H1 (cell line): Measurements from ENCODE around the gene DAPK2. TPM values are rescaled to one million over a fixed set of nuclear protein-coding genes. Genes with fewer than 3 reads are reported as not detected.

Experiments used
- ASH2L ChIP-seq: fragments of 200-600, 300-600 bp; sonication (generic); IDR thresholded peaks from one replicate; pipeline ENCODE4 v1.7.1; 2017; ENCODE audit warnings: low read length
- ATF2 ChIP-seq: IDR thresholded peaks from 2 replicates; pipeline ENCODE4 v1.6.1; 2012; ENCODE audit warnings: low read length, inconsistent platforms
- BCL11A ChIP-seq, 2 experiments: IDR thresholded peaks; one replicate each; pipeline ENCODE4 v1.6.1; 2011; ENCODE audit warnings: low read depth in 2 of 2, low read length in 2 of 2, mild to moderate bottlenecking in 2 of 2
- CHD1 ChIP-seq: IDR thresholded peaks from 2 replicates; pipeline ENCODE4 v1.6.1; 2012; ENCODE audit warnings: low read depth, low read length, improper control_type of control experiment
- EZH2 ChIP-seq: fragments of 200-600 bp; sonication (generic); IDR thresholded peaks from 2 replicates; pipeline ENCODE4 v1.7.1; 2012; ENCODE audit warnings: low read depth, mild to moderate bottlenecking, moderate library complexity, low read length, inconsistent platforms; ENCODE audit not compliant: severe bottlenecking
- KDM1A ChIP-seq: fragments of 200-600, 300-600 bp; sonication (generic); IDR thresholded peaks from 2 replicates; pipeline ENCODE4 v1.7.1; 2016; ENCODE audit warnings: mild to moderate bottlenecking, low read length, borderline replicate concordance
- KDM4A ChIP-seq: IDR thresholded peaks from one replicate; pipeline ENCODE4 v1.7.1; 2012; ENCODE audit warnings: low read depth, mild to moderate bottlenecking, moderate library complexity, low read length, inconsistent platforms; ENCODE audit not compliant: severe bottlenecking
- POLR2AphosphoS5 ChIP-seq: IDR thresholded peaks from 2 replicates; pipeline ENCODE4 v1.6.1; 2011; ENCODE audit warnings: low read depth, low read length
- YY1 ChIP-seq: IDR thresholded peaks from 2 replicates; pipeline ENCODE4 v1.6.1; 2011; ENCODE audit warnings: low read depth, mild to moderate bottlenecking, low read length
- polyA plus RNA-seq, 7 experiments: library from polyadenylated mRNA; depleted of rRNA in 3 of 7; stranded (reverse) in 5 of 7; unstranded in 2 of 7; fragments of >200 nt in 5 of 7; fragments of 200-250 nt in 2 of 7; gene quantifications; 1 replicate in 5 of 7; 2 replicates in 1 of 7; 4 replicates in 1 of 7; pipeline versions ENCODE4 v1.2.1 to v1.2.3, GENCODE V29; 2011 to 2013; ENCODE audit warnings: missing spikeins in 2 of 7, mixed read lengths in 2 of 7
- total RNA-seq: library from RNA; stranded (reverse); fragmentation: NEBNext Ultra II Directional; extraction: Animal tissue kit (Norgen Biotek cat#: 25700); gene quantifications from 2 replicates; pipeline ENCODE4 v1.2.1, GENCODE V29; 2021
- TF ChIP-seq, protein P1 (sequence below): fragments of 300-600 bp; sonication (generic); IDR thresholded peaks from 2 replicates; pipeline ENCODE4 v1.7.1; 2012; ENCODE audit warnings: low read length, moderate library complexity, mild to moderate bottlenecking, inconsistent platforms; ENCODE audit not compliant: insufficient replicate concordance

The DAPK2 gene
- total and polyA plus RNA-seq, 2 of the 8 experiments (the other 6 are each of a cell fraction or from before 2014, with no cell fraction given), result 1.8 to 2.9 TPM

- TF ChIP-seq, protein P1, sequence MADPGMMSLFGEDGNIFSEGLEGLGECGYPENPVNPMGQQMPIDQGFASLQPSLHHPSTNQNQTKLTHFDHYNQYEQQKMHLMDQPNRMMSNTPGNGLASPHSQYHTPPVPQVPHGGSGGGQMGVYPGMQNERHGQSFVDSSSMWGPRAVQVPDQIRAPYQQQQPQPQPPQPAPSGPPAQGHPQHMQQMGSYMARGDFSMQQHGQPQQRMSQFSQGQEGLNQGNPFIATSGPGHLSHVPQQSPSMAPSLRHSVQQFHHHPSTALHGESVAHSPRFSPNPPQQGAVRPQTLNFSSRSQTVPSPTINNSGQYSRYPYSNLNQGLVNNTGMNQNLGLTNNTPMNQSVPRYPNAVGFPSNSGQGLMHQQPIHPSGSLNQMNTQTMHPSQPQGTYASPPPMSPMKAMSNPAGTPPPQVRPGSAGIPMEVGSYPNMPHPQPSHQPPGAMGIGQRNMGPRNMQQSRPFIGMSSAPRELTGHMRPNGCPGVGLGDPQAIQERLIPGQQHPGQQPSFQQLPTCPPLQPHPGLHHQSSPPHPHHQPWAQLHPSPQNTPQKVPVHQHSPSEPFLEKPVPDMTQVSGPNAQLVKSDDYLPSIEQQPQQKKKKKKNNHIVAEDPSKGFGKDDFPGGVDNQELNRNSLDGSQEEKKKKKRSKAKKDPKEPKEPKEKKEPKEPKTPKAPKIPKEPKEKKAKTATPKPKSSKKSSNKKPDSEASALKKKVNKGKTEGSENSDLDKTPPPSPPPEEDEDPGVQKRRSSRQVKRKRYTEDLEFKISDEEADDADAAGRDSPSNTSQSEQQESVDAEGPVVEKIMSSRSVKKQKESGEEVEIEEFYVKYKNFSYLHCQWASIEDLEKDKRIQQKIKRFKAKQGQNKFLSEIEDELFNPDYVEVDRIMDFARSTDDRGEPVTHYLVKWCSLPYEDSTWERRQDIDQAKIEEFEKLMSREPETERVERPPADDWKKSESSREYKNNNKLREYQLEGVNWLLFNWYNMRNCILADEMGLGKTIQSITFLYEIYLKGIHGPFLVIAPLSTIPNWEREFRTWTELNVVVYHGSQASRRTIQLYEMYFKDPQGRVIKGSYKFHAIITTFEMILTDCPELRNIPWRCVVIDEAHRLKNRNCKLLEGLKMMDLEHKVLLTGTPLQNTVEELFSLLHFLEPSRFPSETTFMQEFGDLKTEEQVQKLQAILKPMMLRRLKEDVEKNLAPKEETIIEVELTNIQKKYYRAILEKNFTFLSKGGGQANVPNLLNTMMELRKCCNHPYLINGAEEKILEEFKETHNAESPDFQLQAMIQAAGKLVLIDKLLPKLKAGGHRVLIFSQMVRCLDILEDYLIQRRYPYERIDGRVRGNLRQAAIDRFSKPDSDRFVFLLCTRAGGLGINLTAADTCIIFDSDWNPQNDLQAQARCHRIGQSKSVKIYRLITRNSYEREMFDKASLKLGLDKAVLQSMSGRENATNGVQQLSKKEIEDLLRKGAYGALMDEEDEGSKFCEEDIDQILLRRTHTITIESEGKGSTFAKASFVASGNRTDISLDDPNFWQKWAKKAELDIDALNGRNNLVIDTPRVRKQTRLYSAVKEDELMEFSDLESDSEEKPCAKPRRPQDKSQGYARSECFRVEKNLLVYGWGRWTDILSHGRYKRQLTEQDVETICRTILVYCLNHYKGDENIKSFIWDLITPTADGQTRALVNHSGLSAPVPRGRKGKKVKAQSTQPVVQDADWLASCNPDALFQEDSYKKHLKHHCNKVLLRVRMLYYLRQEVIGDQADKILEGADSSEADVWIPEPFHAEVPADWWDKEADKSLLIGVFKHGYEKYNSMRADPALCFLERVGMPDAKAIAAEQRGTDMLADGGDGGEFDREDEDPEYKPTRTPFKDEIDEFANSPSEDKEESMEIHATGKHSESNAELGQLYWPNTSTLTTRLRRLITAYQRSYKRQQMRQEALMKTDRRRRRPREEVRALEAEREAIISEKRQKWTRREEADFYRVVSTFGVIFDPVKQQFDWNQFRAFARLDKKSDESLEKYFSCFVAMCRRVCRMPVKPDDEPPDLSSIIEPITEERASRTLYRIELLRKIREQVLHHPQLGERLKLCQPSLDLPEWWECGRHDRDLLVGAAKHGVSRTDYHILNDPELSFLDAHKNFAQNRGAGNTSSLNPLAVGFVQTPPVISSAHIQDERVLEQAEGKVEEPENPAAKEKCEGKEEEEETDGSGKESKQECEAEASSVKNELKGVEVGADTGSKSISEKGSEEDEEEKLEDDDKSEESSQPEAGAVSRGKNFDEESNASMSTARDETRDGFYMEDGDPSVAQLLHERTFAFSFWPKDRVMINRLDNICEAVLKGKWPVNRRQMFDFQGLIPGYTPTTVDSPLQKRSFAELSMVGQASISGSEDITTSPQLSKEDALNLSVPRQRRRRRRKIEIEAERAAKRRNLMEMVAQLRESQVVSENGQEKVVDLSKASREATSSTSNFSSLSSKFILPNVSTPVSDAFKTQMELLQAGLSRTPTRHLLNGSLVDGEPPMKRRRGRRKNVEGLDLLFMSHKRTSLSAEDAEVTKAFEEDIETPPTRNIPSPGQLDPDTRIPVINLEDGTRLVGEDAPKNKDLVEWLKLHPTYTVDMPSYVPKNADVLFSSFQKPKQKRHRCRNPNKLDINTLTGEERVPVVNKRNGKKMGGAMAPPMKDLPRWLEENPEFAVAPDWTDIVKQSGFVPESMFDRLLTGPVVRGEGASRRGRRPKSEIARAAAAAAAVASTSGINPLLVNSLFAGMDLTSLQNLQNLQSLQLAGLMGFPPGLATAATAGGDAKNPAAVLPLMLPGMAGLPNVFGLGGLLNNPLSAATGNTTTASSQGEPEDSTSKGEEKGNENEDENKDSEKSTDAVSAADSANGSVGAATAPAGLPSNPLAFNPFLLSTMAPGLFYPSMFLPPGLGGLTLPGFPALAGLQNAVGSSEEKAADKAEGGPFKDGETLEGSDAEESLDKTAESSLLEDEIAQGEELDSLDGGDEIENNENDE, result no peak
- TF ChIP-seq KDM4A (no peak), POLR2AphosphoS5 (no peak), ASH2L (no peak), BCL11A (IDR thresholded peaks at IDR 0.05; ENCODE audit: low read depth in 2 of 2, low read length in 2 of 2) (no peak), YY1 (no peak), EZH2 (no peak), CHD1 (no peak), ATF2 (no peak), KDM1A (no peak)
These were observed 185.7 kb downstream of the DAPK2 start (continued) for GRCh38 chr15:63860555-63860954.
